ENCODE measurements around the gene CDC42BPA.

DNA sequence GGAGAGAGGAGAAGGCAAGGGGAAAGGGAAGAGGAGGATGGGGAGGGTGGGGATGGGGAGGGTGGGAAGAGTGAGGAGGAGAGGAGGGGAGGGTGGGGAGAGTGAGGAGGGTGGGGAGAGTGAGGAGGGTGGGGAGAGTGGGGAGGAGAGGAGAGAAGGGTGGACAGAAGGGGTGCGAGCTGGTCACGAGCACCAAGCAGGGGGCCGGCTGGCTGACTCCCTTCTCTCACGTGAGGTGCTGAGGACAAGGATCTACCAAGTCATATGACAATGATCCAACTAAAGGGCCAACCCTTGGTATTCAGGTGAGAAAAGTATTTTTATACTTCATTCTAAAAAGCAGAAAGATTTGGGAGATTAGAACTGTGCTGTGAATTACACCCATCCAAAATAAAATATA, 326.4 kb downstream of the CDC42BPA start:
- TF ChIP-seq, protein P1, sequence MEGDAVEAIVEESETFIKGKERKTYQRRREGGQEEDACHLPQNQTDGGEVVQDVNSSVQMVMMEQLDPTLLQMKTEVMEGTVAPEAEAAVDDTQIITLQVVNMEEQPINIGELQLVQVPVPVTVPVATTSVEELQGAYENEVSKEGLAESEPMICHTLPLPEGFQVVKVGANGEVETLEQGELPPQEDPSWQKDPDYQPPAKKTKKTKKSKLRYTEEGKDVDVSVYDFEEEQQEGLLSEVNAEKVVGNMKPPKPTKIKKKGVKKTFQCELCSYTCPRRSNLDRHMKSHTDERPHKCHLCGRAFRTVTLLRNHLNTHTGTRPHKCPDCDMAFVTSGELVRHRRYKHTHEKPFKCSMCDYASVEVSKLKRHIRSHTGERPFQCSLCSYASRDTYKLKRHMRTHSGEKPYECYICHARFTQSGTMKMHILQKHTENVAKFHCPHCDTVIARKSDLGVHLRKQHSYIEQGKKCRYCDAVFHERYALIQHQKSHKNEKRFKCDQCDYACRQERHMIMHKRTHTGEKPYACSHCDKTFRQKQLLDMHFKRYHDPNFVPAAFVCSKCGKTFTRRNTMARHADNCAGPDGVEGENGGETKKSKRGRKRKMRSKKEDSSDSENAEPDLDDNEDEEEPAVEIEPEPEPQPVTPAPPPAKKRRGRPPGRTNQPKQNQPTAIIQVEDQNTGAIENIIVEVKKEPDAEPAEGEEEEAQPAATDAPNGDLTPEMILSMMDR (IDR thresholded peaks at IDR 0.05), result no peak
- no peak for TF ChIP-seq POLR2A (IDR thresholded peaks at IDR 0.05)
